GM06990 (cell line): ENCODE data around the gene NUDT6.
A peak's percentile ranks its signal among the peaks of the same experiment; 100 is the strongest.
"Not testable (repeated sequence)": the region's sequence is repeated elsewhere in the genome, so short reads cannot be mapped to it uniquely, and the experiment has no call there.

Experiments used
- DNase-seq: peaks from one replicate; pipeline ENCODE4 v3.0.0-alpha.2; 2011; ENCODE audit not compliant: insufficient read length; ENCODE audit errors: extremely low read depth
- H3K27me3 ChIP-seq: replicated peaks from 2 replicates; pipeline ENCODE4 v1.6.0; 2011; ENCODE audit warnings: low read length; ENCODE audit not compliant: control insufficient read depth, insufficient read depth
- H3K36me3 ChIP-seq: 2 replicates; pipeline ENCODE4 v1.5.1; 2011; ENCODE audit warnings: low read length; ENCODE audit not compliant: control insufficient read depth, insufficient read depth
- H3K4me3 ChIP-seq: replicated peaks from 2 replicates; pipeline ENCODE4 v1.5.1; 2011; ENCODE audit warnings: low read depth, mild to moderate bottlenecking, control low read depth, low read length
- CTCF ChIP-seq: IDR thresholded peaks from 2 replicates; pipeline ENCODE4 v1.5.1; 2011; ENCODE audit warnings: low read length, control low read depth, mild to moderate bottlenecking, inconsistent platforms; ENCODE audit not compliant: insufficient read depth, poor library complexity, severe bottlenecking

The NUDT6 gene

GRCh38 chr4:122948671-122949070 lies 26.3 kb upstream of the NUDT6 start:
- Histone ChIP-seq H3K36me3 (peaks cover 10% of the 10 kb centered on the region), H3K4me3 (no peak overlapping the region), H3K27me3 (no peaks in the 10 kb centered on the region)
- no peak for TF ChIP-seq CTCF
- no peak for DNase-seq

GRCh38 chr4:122946142-122946541 lies 23.7 kb upstream of the NUDT6 start:
- H3K36me3 ChIP-seq = peaks cover 7% of the 10 kb centered on the region
- H3K4me3 ChIP-seq = no peak overlapping the region
- DNase-seq = no peak
- H3K27me3 ChIP-seq = no peaks in the 10 kb centered on the region
- no peak for TF ChIP-seq CTCF

- H3K4me3 ChIP-seq, H3K27me3 ChIP-seq, DNase-seq, H3K36me3 ChIP-seq: not testable (repeated sequence)
Measured at GRCh38 chr4:122945136-122945535, 22.7 kb upstream of the NUDT6 start.

- TF ChIP-seq CTCF = no peak
- no peak for DNase-seq
- no peaks in the 10 kb centered on the region; the same call in none of the 2 replicates for H3K36me3 ChIP-seq
- H3K4me3 ChIP-seq = no peak overlapping the region
- no peaks in the 10 kb centered on the region for H3K27me3 ChIP-seq
Measured at GRCh38 chr4:122932763-122933162, 10.4 kb upstream of the NUDT6 start.

GRCh38 chr4:122930862-122931261 lies 8.5 kb upstream of the NUDT6 start:
- Histone ChIP-seq H3K36me3 (no peaks in the 10 kb centered on the region; the same call in none of the 2 replicates), H3K27me3 (no peaks in the 10 kb centered on the region), H3K4me3 (no peak overlapping the region)
- DNase-seq = no peak
- peak; percentile 14 for TF ChIP-seq CTCF

GRCh38 chr4:122928930-122929329 lies 6.5 kb upstream of the NUDT6 start:
- no peak for TF ChIP-seq CTCF
- no peak for DNase-seq
- Histone ChIP-seq H3K27me3 (no peaks in the 10 kb centered on the region), H3K4me3 (no peak overlapping the region), H3K36me3 (no peaks in the 10 kb centered on the region; the same call in 1 of the 2 replicates)
